GM19467 (cell line): ENCODE measurements around the gene DCUN1D2.
"Not testable (repeated sequence)": the region's sequence is repeated elsewhere in the genome, so short reads cannot be mapped to it uniquely, and the experiment has no call there.

ENCODE experiments used
- ATAC-seq: cut with Tn5 transposase; IDR thresholded peaks from one replicate; pipeline ENCODE4 v1.9.1; 2021; ENCODE audit warnings: mild to moderate bottlenecking, moderate library complexity; ENCODE audit not compliant: unreplicated experiment

Gene DCUN1D2

DNA sequence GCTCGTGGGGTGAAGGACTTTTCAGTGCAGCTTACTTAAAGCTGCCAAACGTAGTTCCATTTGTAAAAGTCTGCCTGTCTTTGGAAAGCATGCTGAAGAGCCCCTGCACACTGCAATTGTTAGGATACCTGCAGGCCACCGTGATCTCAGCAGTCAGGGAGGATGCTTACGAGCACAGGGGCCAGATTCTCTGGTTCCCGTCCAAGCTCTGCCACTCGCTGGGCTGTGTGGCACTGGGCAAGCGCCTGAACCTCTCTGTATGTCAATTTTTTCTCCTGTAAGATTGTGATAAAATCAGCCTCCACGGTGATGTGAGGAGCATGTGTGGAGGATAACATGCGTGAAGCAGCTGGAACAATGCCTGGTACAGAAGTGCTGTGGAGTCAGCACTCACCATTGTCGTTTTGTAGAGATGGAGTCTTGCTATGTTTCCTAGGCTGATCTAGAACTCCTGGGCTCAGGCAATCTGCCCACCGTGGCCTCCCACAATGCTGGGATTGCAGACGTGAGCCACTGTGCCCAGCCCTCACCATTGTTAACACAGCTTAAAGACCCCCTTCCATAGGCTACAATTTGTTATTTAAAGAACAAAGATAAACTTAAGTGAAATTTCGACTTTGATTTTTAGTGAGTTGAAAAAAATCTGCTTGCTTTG is 40.7 kb downstream of the DCUN1D2 start:
- no peak for ATAC-seq

DNA sequence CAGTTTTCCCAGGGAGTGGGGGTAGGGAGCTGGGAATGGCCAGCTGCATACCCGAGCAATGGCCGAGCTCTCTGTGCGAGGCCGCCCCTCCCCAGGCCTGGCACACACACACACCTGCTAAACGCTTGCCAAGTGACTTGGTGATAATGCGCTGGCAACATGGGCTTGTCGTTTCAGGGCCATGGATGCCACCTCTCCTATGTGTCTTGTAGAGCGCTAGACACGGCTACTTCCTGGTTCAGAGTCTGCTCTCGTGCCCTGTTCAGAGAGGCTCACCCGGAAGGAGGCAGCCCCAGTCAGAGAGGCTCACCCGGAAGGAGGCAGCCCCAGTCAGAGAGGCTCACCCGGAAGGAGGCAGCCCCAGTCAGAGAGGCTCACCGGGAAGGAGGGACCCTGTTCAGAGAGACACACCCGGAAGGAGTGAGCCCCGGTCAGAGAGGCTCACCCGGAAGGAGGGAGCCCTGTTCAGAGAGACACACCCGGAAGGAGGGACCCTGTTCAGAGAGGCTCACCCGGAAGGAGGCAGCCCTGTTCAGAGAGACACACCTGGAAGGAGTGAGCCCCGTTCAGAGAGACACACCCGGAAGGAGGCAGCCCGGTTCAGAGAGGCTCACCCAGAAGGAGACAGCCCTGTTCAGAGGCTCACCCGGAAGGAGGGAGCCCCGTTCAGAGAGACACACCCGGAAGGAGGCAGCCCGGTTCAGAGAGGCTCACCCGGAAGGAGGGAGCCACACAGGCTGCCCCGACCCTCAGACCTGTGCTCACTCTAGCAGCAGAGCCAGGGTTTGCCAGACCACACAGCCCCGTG is 41.4 kb downstream of the DCUN1D2 start:
- ATAC-seq: no peak

DNA sequence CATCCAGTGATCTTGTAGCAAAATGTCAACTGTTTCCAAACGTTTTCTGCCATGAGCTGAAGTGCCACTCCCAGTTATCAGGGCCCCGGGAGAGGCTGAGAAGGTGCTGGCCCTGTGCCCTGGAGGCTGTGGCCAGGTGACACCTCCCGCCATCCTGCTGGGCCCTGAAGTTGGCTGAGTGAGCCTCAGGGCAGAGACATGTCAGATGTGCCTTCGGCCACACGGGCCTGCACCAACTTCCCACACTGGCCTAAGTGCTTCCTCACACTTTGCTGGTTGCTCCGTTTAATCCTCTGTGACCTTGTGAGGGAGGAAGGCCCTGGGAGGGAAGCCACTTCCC is 42.0 kb downstream of the DCUN1D2 start:
- ATAC-seq: no peak

DNA sequence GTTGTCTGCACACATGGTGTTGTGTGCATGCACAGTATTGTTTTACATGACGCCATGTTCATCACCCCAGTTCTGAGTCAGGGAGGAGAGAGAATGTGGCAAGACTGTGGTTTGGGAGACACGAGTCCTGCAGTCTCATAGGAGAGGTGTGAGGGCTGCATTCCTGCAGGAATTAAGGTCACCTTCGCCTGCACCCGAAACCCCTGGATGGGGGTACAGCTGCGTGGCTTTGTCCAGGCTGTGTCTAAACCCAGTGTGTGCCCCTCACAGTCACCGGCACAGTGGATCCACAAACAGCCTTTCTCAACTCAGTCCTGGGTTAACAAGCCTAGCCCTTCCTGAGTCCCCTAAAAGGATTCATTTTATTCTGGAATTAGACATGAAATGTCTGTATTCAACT is 42.9 kb downstream of the DCUN1D2 start:
- no peak for ATAC-seq

DNA sequence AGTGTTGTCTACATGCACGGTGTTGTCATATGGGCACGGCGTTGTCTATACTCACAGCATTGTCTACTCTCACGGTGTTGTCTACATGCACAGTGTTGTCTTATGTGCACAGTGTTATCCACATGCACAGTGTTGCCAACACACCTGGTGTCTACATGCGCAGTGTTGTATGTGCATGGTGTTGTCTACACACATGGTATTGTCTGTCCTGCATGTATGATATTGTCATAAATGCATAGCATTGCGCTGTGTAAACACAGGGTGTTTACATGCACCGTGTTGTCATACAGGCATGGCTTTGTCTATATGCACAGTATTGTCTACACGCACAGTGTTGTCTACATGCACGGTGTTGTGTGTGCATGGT is 44.0 kb downstream of the DCUN1D2 start:
- ATAC-seq: no peak

DNA sequence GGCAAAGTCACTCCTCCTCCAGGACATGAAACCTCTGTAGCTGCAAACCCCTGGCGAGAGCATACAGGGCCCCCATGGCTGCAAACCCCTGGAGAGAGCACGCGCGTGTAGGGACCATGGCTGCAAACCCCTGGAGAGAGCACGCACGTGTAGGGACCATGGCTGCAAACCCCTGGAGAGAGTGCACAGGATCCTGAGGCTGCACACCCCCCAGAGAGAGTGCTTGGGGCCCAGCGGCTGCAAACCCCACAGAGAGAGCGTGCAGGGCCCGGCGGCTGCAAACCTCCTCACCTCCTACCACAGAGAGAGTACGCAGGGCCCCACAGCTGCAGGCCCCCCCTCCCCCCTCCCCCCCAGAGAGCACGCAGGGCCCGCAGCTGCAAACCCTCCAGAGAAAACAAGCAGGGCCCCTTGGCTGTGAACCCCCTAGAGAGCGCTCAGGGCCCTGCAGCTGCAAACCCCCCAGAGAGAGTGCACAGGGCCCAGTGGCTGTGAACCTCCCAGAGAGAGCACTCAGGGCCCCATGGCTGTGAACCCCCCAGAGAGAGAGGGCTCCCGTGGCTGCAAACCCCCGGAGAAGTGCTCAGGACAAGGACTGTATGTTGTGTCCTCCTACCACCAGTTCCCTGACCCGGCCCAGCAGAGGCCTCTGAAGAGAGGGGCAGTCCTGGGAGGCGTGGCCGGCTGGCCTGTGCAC is 44.6 kb downstream of the DCUN1D2 start:
- ATAC-seq: no peak

DNA sequence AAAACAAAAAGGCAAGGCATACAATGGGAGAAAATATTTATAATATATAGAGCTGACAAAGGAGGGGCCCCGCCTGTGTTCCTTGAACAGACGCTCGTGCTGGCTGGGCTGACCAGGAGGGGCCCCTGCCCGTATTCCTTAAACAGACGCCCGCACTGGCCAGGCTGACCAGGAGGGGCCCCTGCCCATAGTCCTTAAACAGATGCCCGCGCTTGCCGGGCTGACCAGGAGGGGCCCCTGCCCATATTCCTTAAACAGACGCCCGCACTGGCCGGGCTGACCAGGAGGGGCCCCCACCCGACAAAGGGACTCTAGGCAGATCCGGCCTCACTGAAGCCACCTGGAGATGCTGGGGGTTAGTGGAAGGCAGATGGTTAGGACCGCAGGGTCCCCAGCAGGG is 46.5 kb downstream of the DCUN1D2 start:
- no peak for ATAC-seq

DNA sequence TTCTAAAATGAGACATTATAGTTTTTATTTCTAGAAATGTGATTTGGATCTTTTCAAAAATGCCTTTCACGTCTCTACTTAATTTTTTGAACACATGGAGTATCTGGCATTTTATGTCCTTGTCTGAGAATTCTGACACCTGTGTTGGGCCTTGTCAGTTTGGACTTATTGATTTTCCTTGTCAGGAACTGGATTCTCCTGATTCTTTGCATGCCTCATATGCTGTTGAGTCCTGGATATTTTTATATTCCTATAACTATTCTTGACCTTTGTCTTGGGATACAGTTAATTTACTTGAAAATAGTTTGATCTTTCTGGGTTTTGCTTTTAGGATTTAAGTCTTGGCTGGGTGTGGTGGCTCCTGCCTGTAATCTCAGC is 47.5 kb downstream of the DCUN1D2 start:
- no peak for ATAC-seq

DNA sequence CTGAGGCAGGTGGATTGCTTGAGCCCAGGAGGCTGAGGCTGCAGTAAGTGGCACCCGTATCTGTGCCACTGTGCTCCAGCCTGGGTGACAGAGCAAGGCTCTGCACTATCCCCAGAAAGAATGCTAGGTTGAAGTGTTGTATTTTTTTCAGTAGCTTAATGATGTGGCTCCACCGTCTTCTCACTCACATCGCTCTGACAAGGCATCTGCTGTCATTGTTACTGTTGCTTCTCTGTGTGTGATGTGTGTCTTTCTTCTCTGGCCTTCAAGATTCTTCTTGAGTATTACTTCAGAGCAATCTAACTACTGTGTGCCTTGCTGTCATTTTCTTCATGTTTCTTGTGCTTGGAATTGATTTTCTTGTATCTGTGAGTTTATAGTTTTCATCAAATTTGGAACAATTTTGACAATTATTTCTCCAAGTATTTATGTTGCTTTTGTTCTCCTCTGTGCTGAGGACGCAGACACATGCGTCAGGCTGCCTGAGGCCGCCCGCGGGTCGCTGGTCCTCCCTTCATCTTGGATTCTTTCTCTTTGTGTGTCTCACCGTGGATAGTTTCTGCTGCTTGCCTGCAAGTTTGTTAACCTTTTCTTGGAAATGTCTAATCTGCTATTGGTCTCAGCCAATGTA is 48.0 kb downstream of the DCUN1D2 start:
- ATAC-seq: no peak

DNA sequence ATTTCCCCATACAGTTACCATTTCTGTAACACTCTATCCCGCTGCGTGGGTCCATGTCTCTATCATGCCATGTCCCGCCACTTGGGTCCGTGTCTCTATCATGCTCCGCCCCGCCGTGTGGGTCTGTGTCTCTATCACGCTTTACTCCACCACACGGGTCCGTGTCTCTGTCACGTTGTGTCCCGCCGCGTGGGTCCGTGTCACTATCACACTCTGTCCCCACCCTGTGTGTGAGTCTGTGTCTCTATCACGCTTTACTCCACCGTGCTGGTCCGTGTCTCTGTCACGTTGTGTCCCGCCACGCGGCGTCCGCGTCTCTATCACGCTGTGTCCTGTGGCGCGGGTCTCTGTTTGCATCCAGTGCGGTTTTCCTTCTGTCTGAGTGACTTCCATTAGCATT is 48.9 kb downstream of the DCUN1D2 start:
- no peak for ATAC-seq

DNA sequence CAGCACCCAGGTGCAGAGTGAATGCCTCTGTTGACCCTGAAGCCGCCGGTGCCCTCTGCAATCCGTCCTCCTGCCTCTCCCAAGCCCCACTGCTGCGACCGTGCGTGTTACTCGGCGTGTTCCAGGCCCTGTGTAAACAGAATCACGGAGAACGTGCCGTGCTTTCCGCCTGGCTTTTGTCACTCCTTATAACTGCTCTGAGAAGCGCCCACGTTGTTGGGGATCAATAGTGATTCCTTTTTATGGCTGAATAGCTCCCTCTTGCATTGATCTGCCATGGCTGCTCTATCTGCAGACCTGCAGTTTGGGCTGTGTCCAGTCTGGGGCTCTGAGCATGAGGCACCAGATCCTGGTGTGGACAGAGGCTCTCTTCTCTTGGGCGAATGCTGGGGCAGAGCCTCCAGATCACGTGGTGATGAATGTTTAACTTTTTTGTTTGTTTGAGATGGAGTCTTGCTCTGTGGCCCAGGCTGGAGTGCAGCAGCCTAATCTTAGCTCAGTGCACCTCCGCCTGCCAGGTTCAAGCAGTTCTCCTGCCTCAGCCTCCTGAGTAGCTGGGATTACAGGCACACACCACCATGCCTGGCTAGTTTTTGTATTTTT is 53.0 kb downstream of the DCUN1D2 start:
- ATAC-seq: no peak

DNA sequence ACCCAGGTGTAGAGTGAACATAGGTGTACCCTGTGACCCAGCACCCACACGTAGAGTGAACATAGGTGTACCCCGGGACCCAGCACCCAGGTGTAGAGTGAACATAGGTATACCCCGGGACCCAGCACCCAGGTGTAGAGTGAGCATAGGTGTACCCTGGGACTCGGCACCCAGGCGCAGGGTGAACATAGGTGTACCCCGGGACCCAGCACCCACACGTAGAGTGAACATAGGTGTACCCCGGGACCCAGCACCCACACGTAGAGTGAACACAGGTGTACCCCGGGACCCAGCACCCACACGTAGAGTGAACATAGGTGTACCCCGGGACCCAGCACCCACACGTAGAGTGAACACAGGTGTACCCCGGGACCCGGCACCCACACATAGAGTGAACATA is 53.6 kb downstream of the DCUN1D2 start:
- not testable (repeated sequence) for ATAC-seq

DNA sequence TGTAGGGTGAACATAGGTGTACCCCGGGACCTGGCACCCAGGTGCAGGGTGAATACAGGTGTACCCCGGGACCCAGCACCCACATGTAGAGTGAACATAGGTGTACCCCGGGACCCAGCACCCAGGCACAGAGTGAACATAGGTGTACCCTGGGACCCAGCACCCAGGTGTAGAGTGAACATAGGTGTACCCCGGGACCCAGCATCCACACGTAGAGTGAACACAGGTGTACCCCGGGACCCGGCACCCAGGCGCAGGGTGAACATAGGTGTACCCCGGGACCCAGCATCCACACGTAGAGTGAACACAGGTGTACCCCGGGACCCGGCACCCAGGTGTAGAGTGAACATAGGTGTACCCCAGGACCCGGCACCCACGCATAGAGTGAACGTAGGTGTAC is 54.6 kb downstream of the DCUN1D2 start:
- ATAC-seq: not testable (repeated sequence)

DNA sequence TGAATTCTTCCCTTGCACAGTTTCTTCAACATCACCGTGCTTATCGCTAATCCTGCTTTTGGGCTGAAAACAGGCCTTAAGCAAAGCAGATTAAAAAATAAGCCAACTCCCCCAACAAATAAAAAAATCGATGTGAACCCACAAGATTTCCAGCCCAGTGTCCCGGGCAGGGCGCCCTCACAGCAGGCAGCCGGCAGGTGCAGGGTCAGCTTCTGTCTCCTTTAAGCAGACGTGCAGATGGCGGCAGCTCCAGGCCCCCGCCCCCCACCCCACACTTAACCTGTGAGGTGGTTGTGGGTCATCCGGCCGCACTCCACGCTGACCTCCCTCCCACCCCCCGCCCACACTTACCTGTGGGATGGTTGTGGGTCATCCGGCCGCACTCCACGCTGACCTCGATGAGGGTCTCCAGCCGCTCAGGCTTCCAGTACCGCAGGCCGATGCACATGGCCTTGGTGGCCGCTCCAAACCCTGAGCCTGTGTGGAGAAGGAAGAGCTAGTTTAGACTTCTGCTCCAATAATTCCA is 57.1 kb downstream of the DCUN1D2 start:
- ATAC-seq: no peak

DNA sequence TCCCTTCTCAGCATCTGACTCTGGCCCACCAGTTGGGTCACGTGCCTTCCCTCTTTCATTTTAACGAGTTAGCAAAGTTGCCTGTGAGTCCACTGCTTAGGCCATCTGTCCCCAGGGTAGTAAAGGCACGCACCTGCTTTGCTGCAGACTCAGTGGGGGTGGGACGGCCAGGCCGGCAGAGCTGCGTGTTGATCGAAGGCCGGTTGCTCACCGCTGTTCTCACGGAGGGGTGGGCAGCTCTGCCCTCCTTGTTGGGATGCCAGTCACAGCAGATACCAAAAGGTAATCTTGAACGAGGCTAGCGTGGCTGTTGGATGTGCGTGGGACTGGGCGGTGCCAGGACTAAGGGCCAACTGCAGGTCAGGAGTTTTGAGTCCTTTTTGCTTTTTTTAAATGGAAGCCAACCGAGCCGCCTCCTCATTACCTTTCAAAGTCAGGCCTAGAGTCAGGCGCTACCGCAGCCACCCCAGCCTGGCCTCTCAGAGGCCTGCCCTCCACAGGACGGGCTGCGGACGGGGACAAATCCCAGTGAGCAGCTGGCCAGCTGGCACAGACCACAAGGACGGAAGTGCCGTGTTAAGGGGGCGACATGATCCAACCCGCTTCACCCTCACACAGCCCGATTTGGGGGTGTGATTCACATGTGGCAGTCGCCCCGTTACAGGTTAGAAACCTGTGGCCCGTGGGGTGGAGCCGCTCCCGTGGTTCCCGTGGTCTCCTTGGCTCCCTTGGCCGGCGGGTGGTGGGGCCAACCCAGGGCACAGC is 57.8 kb downstream of the DCUN1D2 start:
- ATAC-seq: no peak

DNA sequence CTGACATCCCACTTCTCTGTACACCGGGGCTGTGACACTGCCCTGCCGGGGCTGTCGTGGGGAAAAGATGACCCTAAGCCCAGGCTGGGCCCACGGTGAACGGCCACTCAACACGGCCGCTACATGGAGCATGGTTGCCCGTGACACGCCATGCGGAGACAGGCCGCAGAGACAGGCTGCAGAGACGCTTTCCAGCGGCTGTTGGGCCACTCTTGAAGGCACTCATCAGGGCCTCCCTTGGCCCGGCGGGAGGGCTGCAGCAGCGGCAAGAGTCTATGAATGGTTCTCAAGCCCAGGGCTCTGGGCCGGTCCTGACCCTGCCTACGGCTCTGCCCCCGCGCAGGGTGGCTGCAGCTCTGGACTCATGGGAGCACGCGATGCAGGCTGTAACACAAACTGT is 59.3 kb downstream of the DCUN1D2 start:
- no peak for ATAC-seq

DNA sequence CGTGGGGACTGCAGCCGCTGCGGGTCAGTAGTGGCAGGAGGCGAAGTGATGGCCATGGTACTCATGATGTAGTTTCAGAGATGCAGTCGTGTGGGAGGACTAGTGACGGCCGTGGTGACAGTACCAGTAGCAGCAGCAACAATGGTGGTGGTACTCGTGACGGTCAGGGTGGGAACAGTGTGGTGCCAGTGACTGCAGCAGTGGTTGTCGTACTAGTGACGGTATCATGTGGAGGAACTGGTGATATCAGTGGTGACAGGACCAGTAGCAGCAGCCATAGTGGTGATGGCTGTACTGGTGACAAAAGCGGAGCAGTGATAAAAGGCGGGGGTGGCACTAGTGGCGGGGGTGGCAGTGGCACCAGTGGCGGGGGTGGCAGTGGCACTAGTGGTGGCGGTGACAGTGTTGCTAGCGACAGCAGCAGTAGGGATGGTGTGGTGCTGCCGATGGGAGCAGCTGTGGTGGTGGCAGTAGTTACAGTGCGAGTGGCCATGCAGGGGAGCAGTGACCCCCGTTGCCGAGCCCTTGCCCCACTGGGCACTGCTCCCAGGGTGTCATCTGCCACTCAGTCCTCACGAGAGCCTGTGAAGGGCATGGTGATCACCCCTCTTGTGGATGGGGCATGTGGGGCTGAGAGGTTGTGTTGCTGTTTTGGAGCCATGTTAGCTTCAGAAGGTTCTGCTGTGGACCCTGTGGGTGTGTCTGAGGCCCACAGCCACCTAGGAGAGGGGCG is 60.0 kb downstream of the DCUN1D2 start:
- ATAC-seq: no peak

DNA sequence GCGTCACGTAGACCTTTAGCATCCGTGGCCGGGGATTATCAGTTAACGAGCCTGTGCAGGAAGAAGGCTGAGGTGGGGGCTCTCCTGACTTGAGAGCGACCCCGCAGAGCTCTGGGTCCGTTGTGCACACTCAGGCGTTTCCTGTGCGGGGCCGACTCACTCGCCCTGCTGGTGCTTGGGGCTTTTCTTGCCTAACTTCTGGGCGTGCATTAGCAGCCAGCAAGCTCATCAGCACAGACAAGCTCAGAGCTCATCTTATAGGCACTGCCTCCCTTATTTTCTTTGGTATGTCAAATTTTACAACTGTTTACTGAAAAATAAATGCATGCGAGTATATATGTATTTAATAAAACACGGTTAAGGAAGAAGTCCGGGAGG is 60.9 kb downstream of the DCUN1D2 start:
- ATAC-seq: no peak

DNA sequence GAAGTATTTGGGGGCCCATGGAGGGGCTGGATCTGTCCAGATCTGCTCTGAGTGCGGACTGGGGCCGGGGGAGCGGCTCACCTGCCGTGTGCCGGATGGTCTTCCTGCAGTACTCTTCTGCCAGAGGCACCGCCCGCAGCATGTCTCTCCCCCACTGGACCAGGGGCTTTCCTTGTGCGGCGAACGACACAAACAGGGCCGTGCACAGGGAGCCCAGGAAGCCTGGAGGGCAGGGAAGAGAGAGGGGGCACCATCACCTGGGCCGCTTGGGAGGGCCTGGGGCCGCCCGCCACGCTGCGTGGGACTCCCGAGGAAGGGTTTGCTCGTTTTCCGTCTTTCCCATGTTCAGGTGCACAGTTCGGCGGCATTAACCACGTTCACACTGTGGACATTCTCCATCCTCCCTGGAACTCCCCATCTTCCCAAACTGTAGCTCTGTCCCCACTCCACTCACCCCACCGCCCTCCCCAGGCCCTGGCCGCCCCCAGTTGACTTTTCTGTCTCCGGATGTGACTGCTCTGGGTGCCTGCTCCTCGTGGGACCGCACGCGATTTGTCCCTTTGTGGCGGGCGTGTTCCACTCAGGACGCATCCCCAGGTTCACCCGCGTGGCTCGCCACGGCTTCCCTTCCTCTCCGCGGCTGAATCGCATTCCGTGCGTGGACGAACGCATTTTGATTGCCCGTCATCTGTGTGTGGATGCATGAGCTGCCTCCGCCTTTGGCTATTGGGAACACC is 61.5 kb downstream of the DCUN1D2 start:
- no peak for ATAC-seq
